Kidney epithelial cell (primary cell): ENCODE data around the gene TNN. TPM values are rescaled to one million over a fixed set of nuclear protein-coding genes. Genes with fewer than 3 reads are reported as not detected.
"Not testable (repeated sequence)": the region's sequence is repeated elsewhere in the genome, so short reads cannot be mapped to it uniquely, and the experiment has no call there.

Source experiments
- DNase-seq: peaks from one replicate; pipeline ENCODE4 v3.0.0-alpha.2; 2010; ENCODE audit warnings: low read depth
- H3K27me3 ChIP-seq: 2 replicates; pipeline ENCODE4 v1.6.0; 2011; ENCODE audit warnings: low read length; ENCODE audit not compliant: control insufficient read depth, insufficient read depth
- H3K36me3 ChIP-seq: 2 replicates; pipeline ENCODE4 v1.5.1; 2011; ENCODE audit warnings: low read length; ENCODE audit not compliant: control insufficient read depth, insufficient read depth
- H3K4me3 ChIP-seq: 2 replicates; pipeline ENCODE4 v1.5.1; 2011; ENCODE audit warnings: low read depth, mild to moderate bottlenecking, control low read depth, low read length
- total RNA-seq: library from RNA; depleted of rRNA; stranded (reverse); fragments of >200 nt; gene quantifications from 2 replicates; pipeline ENCODE4 v1.2.3, GENCODE V29; 2015
- TF ChIP-seq, protein P1 (sequence below): IDR thresholded peaks from 2 replicates; pipeline ENCODE4 v1.5.1; 2011; ENCODE audit warnings: mild to moderate bottlenecking, moderate library complexity, low read length, control low read depth, inconsistent platforms; ENCODE audit not compliant: insufficient read depth, poor library complexity, severe bottlenecking

Gene TNN, protein sequence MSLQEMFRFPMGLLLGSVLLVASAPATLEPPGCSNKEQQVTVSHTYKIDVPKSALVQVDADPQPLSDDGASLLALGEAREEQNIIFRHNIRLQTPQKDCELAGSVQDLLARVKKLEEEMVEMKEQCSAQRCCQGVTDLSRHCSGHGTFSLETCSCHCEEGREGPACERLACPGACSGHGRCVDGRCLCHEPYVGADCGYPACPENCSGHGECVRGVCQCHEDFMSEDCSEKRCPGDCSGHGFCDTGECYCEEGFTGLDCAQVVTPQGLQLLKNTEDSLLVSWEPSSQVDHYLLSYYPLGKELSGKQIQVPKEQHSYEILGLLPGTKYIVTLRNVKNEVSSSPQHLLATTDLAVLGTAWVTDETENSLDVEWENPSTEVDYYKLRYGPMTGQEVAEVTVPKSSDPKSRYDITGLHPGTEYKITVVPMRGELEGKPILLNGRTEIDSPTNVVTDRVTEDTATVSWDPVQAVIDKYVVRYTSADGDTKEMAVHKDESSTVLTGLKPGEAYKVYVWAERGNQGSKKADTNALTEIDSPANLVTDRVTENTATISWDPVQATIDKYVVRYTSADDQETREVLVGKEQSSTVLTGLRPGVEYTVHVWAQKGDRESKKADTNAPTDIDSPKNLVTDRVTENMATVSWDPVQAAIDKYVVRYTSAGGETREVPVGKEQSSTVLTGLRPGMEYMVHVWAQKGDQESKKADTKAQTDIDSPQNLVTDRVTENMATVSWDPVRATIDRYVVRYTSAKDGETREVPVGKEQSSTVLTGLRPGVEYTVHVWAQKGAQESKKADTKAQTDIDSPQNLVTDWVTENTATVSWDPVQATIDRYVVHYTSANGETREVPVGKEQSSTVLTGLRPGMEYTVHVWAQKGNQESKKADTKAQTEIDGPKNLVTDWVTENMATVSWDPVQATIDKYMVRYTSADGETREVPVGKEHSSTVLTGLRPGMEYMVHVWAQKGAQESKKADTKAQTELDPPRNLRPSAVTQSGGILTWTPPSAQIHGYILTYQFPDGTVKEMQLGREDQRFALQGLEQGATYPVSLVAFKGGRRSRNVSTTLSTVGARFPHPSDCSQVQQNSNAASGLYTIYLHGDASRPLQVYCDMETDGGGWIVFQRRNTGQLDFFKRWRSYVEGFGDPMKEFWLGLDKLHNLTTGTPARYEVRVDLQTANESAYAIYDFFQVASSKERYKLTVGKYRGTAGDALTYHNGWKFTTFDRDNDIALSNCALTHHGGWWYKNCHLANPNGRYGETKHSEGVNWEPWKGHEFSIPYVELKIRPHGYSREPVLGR (N-terminal part only)
- total RNA-seq: not detected in 2 replicates

DNA sequence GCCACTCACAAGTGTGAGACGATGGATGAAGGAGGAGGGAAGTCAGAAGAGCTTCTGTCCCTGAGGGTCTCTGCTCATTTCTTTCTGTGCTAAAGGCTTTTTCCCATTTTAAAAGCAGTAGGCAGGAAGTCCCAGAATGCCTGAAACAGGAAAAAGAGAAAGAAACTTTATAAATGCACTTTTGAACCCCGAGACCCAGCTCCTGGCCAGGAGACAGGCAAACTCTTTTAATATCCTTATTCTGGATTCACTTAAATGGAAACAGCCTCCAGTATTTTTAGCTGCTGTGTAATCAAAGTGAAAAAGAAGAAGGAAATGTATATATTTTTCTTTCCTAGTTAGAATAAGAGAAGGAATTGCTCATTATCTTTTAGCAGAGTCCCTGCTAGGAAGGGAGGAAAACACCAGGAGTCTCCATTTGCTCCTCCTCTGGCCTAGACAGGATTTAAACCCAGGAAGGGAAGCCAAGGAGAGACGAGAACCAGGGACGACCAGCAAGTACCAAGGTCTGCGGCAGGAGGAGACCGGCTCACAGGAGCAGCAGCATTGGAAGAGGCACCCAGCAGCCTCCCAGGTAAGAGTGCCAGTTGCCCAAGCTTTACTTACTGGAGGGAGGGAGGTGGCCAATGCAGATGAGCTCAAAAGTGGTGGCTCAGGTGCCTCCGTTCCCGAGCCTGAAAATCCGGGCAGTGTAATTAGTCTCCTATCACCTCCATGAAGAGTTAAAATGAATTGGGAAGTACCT lies at the start of gene TNN:
TSS of gene TNN (plus strand) at position 472 of the 745 bp plus-strand sequence. CDS start 9,586 bp downstream, outside the sequence.
- peaks cover 2% of the 10 kb centered on the region for H3K27me3 ChIP-seq
- no peaks in the 10 kb centered on the region for H3K36me3 ChIP-seq
- H3K4me3 ChIP-seq: no peak within 1 kb of the TSS
- DNase-seq: no peak
- TF ChIP-seq, protein P1, sequence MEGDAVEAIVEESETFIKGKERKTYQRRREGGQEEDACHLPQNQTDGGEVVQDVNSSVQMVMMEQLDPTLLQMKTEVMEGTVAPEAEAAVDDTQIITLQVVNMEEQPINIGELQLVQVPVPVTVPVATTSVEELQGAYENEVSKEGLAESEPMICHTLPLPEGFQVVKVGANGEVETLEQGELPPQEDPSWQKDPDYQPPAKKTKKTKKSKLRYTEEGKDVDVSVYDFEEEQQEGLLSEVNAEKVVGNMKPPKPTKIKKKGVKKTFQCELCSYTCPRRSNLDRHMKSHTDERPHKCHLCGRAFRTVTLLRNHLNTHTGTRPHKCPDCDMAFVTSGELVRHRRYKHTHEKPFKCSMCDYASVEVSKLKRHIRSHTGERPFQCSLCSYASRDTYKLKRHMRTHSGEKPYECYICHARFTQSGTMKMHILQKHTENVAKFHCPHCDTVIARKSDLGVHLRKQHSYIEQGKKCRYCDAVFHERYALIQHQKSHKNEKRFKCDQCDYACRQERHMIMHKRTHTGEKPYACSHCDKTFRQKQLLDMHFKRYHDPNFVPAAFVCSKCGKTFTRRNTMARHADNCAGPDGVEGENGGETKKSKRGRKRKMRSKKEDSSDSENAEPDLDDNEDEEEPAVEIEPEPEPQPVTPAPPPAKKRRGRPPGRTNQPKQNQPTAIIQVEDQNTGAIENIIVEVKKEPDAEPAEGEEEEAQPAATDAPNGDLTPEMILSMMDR: no peak

DNA sequence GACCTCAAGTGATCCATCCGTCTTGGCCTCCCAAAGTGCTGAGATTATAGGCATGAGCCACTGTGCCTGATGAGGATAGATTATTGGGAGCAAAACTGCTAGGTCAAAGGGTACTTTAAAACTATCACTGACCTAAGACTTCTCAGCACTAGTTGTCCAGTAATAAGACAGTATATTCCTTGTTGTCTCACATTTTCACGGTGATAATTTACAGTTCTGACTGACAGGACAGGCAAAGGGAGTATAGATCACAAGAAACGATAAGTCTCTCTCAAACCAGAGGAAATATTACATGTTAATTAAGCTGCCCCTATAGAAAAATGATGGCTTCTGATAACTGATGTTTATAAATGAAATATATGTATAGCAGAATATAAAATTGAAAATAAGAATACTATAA lies 48.1 kb upstream of the TNN start:
- no peak overlapping the region for H3K4me3 ChIP-seq
- TF ChIP-seq, protein P1: no peak
- H3K36me3 ChIP-seq: no peaks in the 10 kb centered on the region
- DNase-seq: no peak
- no peaks in the 10 kb centered on the region for H3K27me3 ChIP-seq

DNA sequence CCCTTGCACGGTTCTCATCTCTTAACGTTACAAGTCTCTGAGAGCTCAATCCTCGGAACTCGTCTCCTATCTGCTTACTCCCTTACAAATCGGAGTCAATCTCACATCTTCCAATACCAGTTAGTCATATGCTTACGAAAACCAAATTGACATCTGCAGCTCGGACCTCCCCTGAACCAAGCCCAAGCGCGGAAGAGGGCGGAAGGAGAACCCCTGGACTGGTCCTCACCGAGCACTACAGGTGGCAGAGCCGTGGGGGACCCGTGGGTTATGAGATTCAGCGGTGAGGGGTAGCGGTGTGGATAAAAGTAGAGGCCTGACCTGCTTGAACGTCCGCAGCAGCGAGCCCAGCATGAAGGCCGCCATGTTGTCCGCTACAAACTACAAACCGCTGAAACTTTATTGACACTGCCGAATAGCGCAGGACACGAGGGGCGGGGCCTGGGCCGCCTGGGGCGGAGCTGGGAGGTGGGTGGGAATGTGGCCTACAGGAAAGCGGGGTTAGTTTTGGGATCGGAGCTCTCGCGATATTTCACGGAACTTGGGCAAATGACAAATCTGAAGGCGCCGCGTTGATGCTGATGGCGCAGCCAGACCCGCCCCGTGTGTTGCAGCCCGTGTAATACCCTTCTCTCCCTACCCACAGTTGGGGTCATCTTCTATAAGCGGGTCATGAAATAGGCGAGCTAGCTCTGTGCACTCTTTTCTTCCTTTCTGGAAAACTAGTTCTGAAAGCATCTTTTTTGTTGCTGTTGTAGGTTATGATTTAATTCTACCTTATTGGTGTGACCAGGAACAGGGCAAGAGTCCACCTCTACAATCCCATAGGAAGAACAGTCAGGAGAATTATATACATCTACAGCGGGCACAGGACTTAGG lies 44.4 kb upstream of the TNN start, which contains the start of gene MRPS14:
TSS of gene MRPS14 (minus strand) at position 383 of the 879 bp plus-strand sequence. CDS start at position 366, 17 bp downstream.
- Histone ChIP-seq H3K36me3 (no peaks in the 10 kb centered on the region), H3K27me3 (no peaks in the 10 kb centered on the region), H3K4me3 (peak within 1 kb of the TSS; percentile 97)
- peak; percentile 90 for DNase-seq
- TF ChIP-seq, protein P1: no peak

DNA sequence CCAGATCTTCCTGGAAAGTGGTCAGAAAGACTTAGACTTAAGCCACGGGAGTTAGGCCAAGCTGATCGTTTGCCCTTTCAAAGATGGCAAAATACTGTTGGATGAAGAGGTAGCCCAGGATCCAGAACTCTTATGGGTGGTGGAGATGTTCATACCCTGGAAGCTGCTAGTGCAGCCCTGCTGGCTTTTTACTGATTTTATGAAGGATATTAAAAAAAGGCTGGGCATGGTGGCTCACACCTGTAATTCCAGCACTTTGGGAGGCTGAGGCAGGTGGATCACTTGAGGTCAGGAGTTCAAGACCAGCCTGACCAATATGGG lies 43.8 kb upstream of the TNN start:
- DNase-seq, H3K27me3 ChIP-seq, H3K36me3 ChIP-seq: not testable (repeated sequence)
- peak overlapping the region; percentile 97 for H3K4me3 ChIP-seq

DNA sequence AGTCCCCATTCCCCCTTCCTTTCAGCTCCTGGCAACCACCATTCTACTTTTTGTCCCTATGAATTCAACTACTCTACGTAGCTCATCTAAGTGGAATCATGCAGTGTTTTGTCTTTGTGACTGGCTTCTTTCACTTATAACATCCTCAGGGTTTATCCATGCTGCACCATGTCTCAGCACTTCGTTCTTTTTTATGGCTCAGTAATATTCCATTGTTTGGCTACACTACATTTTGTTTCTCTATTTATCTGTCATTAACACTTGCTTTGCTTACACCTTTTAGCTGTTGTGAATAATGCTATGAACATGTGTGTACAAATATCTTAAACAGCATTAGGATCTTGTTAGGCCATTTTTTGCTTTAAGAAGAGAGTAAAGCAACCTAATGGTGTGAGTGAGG lies 42.9 kb upstream of the TNN start:
- TF ChIP-seq, protein P1: no peak
- no peaks in the 10 kb centered on the region for H3K36me3 ChIP-seq
- no peak for DNase-seq
- no peaks in the 10 kb centered on the region for H3K27me3 ChIP-seq
- no peak overlapping the region for H3K4me3 ChIP-seq
